Measurements from ENCODE around the gene LHFPL3. TPM values are rescaled to one million over a fixed set of nuclear protein-coding genes. Genes with fewer than 3 reads are reported as not detected.

Gene LHFPL3
- total and polyA plus RNA-seq, 2 experiments from 2014 or later = 0.24 TPM; not detected in 1

GRCh38 chr7:104552102-104552501 is 223.7 kb downstream of the LHFPL3 start:
- Mint-ChIP-seq H3K36me3 (ENCODE audit: low read depth) (0 out of 3 replicates have a peak, but pooled peaks cover 3% of the 10 kb centered on the region), H3K9me3 (peaks cover 21% of the 10 kb centered on the region), H3K4me1 (no peaks in the 10 kb centered on the region), H3K27ac (no peak overlapping the region), H3K4me3 (no peak overlapping the region), H3K27me3 (ENCODE audit: insufficient read depth, low read depth, poor library complexity) (peaks cover 2% of the 10 kb centered on the region)
- DNase-seq (ENCODE audit: low spot score) = peak; percentile 80
- H3K4me1 ChIP-seq (ENCODE audit: insufficient read depth) = no peaks in the 10 kb centered on the region
- H3K36me3 ChIP-seq (ENCODE audit: insufficient read depth) = no peaks in the 10 kb centered on the region
- no peaks in the 10 kb centered on the region for H3K9me2 ChIP-seq (ENCODE audit: insufficient read depth)
- no peaks in the 10 kb centered on the region for H3F3A ChIP-seq (replicated peaks; ENCODE audit: low read depth)
- ATAC-seq = peak; percentile 85
- H3K4me3 ChIP-seq = no peak overlapping the region
- H4K20me1 ChIP-seq (replicated peaks; ENCODE audit: insufficient read depth) = no peaks in the 10 kb centered on the region
- H3K27me3 ChIP-seq (ENCODE audit: insufficient read depth) = no peaks in the 10 kb centered on the region
- TF ChIP-seq CREB1 (CRISPR knock-in tag; IDR thresholded peaks at IDR 0.05; ENCODE audit: low read depth) (0 out of 2 replicates have a peak, but pooled peaks have one; percentile 14), REST (IDR thresholded peaks at IDR 0.05; ENCODE audit: unreplicated experiment) (peak; percentile 99), POLR2AphosphoS5 (IDR thresholded peaks at IDR 0.05; ENCODE audit: low read depth) (no peak)
- no peak overlapping the region for H2AFZ ChIP-seq
- H3K4me2 ChIP-seq = no peak overlapping the region
- H3K27ac ChIP-seq (ENCODE audit: low read depth) = no peak overlapping the region
- no peaks in the 10 kb centered on the region for H3K79me2 ChIP-seq (replicated peaks; ENCODE audit: insufficient read depth)

GRCh38 chr7:104553074-104553473 is 224.7 kb downstream of the LHFPL3 start:
- H3K9me3 Mint-ChIP-seq = peaks cover 24% of the 10 kb centered on the region
- H2AFZ ChIP-seq = no peak overlapping the region
- no peaks in the 10 kb centered on the region for H3K36me3 ChIP-seq (ENCODE audit: insufficient read depth)
- no peaks in the 10 kb centered on the region for H3F3A ChIP-seq (replicated peaks; ENCODE audit: low read depth)
- H3K27ac ChIP-seq (ENCODE audit: low read depth) = no peak overlapping the region
- no peak overlapping the region for H3K4me3 ChIP-seq
- no peak overlapping the region for H3K27ac Mint-ChIP-seq
- H4K20me1 ChIP-seq (replicated peaks; ENCODE audit: insufficient read depth) = no peaks in the 10 kb centered on the region
- H3K4me1 ChIP-seq (ENCODE audit: insufficient read depth) = no peaks in the 10 kb centered on the region
- peaks cover 2% of the 10 kb centered on the region for H3K27me3 Mint-ChIP-seq (ENCODE audit: insufficient read depth, low read depth, poor library complexity)
- H3K27me3 ChIP-seq (ENCODE audit: insufficient read depth) = no peaks in the 10 kb centered on the region
- H3K4me3 Mint-ChIP-seq = no peak overlapping the region
- DNase-seq (ENCODE audit: low spot score) (no peak), ATAC-seq (no peak)
- H3K9me2 ChIP-seq (ENCODE audit: insufficient read depth) = no peaks in the 10 kb centered on the region
- no peaks in the 10 kb centered on the region for H3K79me2 ChIP-seq (replicated peaks; ENCODE audit: insufficient read depth)
- 0 out of 3 replicates have a peak, but pooled peaks cover 3% of the 10 kb centered on the region for H3K36me3 Mint-ChIP-seq (ENCODE audit: low read depth)
- H3K4me2 ChIP-seq = no peak overlapping the region
- H3K4me1 Mint-ChIP-seq = no peaks in the 10 kb centered on the region
- no peak for TF ChIP-seq ZNF331 (CRISPR knock-in tag; IDR thresholded peaks at IDR 0.05; ENCODE audit: low read depth)
- TF ChIP-seq NANOG (IDR thresholded peaks at IDR 0.05; ENCODE audit: borderline replicate concordance) = no peak
- TF ChIP-seq POLR2AphosphoS5 (IDR thresholded peaks at IDR 0.05; ENCODE audit: low read depth) = no peak
- TF ChIP-seq EZH2 (IDR thresholded peaks at IDR 0.05; ENCODE audit: low read depth, unreplicated experiment) = no peak
- TF ChIP-seq ZNF114 (CRISPR knock-in tag; IDR thresholded peaks at IDR 0.05) = no peak
- no peak for TF ChIP-seq JUNB (IDR thresholded peaks at IDR 0.05; ENCODE audit: unreplicated experiment)
- TF ChIP-seq CREB1 (CRISPR knock-in tag; IDR thresholded peaks at IDR 0.05; ENCODE audit: low read depth) = no peak
- no peak for TF ChIP-seq ETS1 (IDR thresholded peaks at IDR 0.05)
- no peak for TF ChIP-seq EZH2phosphoT487 (IDR thresholded peaks at IDR 0.05; ENCODE audit: unreplicated experiment)
- TF ChIP-seq, protein P1, sequence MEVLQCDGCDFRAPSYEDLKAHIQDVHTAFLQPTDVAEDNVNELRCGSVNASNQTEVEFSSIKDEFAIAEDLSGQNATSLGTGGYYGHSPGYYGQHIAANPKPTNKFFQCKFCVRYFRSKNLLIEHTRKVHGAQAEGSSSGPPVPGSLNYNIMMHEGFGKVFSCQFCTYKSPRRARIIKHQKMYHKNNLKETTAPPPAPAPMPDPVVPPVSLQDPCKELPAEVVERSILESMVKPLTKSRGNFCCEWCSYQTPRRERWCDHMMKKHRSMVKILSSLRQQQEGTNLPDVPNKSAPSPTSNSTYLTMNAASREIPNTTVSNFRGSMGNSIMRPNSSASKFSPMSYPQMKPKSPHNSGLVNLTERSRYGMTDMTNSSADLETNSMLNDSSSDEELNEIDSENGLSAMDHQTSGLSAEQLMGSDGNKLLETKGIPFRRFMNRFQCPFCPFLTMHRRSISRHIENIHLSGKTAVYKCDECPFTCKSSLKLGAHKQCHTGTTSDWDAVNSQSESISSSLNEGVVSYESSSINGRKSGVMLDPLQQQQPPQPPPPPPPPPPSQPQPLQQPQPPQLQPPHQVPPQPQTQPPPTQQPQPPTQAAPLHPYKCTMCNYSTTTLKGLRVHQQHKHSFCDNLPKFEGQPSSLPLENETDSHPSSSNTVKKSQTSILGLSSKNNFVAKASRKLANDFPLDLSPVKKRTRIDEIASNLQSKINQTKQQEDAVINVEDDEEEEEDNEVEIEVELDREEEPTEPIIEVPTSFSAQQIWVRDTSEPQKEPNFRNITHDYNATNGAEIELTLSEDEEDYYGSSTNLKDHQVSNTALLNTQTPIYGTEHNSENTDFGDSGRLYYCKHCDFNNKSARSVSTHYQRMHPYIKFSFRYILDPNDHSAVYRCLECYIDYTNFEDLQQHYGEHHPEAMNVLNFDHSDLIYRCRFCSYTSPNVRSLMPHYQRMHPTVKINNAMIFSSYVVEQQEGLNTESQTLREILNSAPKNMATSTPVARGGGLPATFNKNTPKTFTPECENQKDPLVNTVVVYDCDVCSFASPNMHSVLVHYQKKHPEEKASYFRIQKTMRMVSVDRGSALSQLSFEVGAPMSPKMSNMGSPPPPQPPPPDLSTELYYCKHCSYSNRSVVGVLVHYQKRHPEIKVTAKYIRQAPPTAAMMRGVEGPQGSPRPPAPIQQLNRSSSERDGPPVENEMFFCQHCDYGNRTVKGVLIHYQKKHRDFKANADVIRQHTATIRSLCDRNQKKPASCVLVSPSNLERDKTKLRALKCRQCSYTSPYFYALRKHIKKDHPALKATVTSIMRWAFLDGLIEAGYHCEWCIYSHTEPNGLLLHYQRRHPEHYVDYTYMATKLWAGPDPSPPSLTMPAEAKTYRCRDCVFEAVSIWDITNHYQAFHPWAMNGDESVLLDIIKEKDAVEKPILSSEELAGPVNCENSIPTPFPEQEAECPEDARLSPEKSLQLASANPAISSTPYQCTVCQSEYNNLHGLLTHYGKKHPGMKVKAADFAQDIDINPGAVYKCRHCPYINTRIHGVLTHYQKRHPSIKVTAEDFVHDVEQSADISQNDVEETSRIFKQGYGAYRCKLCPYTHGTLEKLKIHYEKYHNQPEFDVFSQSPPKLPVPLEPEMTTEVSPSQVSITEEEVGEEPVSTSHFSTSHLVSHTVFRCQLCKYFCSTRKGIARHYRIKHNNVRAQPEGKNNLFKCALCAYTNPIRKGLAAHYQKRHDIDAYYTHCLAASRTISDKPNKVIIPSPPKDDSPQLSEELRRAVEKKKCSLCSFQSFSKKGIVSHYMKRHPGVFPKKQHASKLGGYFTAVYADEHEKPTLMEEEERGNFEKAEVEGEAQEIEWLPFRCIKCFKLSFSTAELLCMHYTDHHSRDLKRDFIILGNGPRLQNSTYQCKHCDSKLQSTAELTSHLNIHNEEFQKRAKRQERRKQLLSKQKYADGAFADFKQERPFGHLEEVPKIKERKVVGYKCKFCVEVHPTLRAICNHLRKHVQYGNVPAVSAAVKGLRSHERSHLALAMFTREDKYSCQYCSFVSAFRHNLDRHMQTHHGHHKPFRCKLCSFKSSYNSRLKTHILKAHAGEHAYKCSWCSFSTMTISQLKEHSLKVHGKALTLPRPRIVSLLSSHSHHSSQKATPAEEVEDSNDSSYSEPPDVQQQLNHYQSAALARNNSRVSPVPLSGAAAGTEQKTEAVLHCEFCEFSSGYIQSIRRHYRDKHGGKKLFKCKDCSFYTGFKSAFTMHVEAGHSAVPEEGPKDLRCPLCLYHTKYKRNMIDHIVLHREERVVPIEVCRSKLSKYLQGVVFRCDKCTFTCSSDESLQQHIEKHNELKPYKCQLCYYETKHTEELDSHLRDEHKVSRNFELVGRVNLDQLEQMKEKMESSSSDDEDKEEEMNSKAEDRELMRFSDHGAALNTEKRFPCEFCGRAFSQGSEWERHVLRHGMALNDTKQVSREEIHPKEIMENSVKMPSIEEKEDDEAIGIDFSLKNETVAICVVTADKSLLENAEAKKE (CRISPR knock-in tag; IDR thresholded peaks at IDR 0.05) = no peak
- no peak for TF ChIP-seq STAT1 (IDR thresholded peaks at IDR 0.05; ENCODE audit: unreplicated experiment)
